GM23338 (cell line): ENCODE results near the gene PSMB7. TPM values are rescaled to one million over a fixed set of nuclear protein-coding genes. Genes with fewer than 3 reads are reported as not detected.

Experiments
- ATAC-seq: fragments of 200-7000 bp; cut with Tn5 transposase; 3 replicates; pipeline ENCODE4 v1.9.1; 2020
- DNase-seq: peaks from one replicate; pipeline ENCODE4 v3.0.0-alpha.2; 2015; ENCODE audit warnings: low spot score
- H2AFZ ChIP-seq: fragments of 200-600 bp; sonication (generic); 2 replicates; pipeline ENCODE4 v1.8.0; 2016; ENCODE audit warnings: antibody characterized with exemption, mild to moderate bottlenecking, moderate library complexity
- H3F3A ChIP-seq: fragments of 200-600 bp; sonication (generic); replicated peaks from 2 replicates; pipeline ENCODE4 v1.8.0; 2017; ENCODE audit warnings: antibody characterized with exemption, mixed run types, low read depth
- H3K27ac ChIP-seq: fragments of 200-600 bp; sonication (generic); 2 replicates; pipeline ENCODE4 v1.6.1; 2016; ENCODE audit warnings: low read depth
- H3K27me3 ChIP-seq: fragments of 200-600 bp; sonication (generic); 2 replicates; pipeline ENCODE4 v1.8.0; 2016; ENCODE audit warnings: mild to moderate bottlenecking, mixed run types, moderate library complexity; ENCODE audit not compliant: insufficient read depth
- H3K36me3 ChIP-seq: fragments of 200-600 bp; sonication (generic); 2 replicates; pipeline ENCODE4 v1.8.0; 2016; ENCODE audit warnings: mild to moderate bottlenecking; ENCODE audit not compliant: insufficient read depth
- H3K4me1 ChIP-seq: fragments of 200-600 bp; sonication (generic); 2 replicates; pipeline ENCODE4 v1.8.0; 2016; ENCODE audit warnings: mild to moderate bottlenecking, moderate library complexity; ENCODE audit not compliant: insufficient read depth
- H3K4me2 ChIP-seq: fragments of 200-600 bp; sonication (generic); 2 replicates; pipeline ENCODE4 v1.7.1; 2017; ENCODE audit warnings: mixed run types
- H3K4me3 ChIP-seq: fragments of 200-600 bp; sonication (generic); 2 replicates; pipeline ENCODE4 v1.6.1; 2016; ENCODE audit warnings: mixed run types
- H3K79me2 ChIP-seq: fragments of 200-600 bp; sonication (generic); replicated peaks from 2 replicates; pipeline ENCODE4 v1.8.0; 2017; ENCODE audit warnings: mild to moderate bottlenecking; ENCODE audit not compliant: insufficient read depth
- H3K9me2 ChIP-seq: fragments of 200-600 bp; sonication (generic); 2 replicates; pipeline ENCODE4 v1.8.0; 2017; ENCODE audit not compliant: insufficient read depth
- H4K20me1 ChIP-seq: fragments of 200-600 bp; sonication (generic); replicated peaks from 2 replicates; pipeline ENCODE4 v1.8.0; 2017; ENCODE audit warnings: mild to moderate bottlenecking; ENCODE audit not compliant: insufficient read depth
- H3K27ac Mint-ChIP-seq: 2 replicates; pipeline ENCODE4 v1.8.0; 2020; ENCODE audit warnings: inconsistent platforms, mild to moderate bottlenecking, moderate library complexity, mixed read lengths
- H3K27me3 Mint-ChIP-seq: 3 replicates; pipeline ENCODE4 v1.8.0; 2022; ENCODE audit warnings: low read depth, mild to moderate bottlenecking, moderate library complexity, mixed read lengths, inconsistent platforms; ENCODE audit not compliant: insufficient read depth, poor library complexity
- H3K36me3 Mint-ChIP-seq: 3 replicates; pipeline ENCODE4 v1.8.0; 2021; ENCODE audit warnings: low read depth, mild to moderate bottlenecking, inconsistent platforms, moderate library complexity, mixed read lengths
- H3K4me1 Mint-ChIP-seq: 3 replicates; pipeline ENCODE4 v1.8.0; 2020; ENCODE audit warnings: mild to moderate bottlenecking, inconsistent platforms, mixed read lengths
- H3K4me3 Mint-ChIP-seq: 3 replicates; pipeline ENCODE4 v1.8.0; 2021; ENCODE audit warnings: moderate library complexity, mild to moderate bottlenecking, inconsistent platforms, mixed read lengths
- H3K9me3 Mint-ChIP-seq: 3 replicates; pipeline ENCODE4 v1.8.0; 2020; ENCODE audit warnings: moderate library complexity, mild to moderate bottlenecking, inconsistent platforms, mixed read lengths
- CREB1 ChIP-seq: fragments of 250-450 bp; sonication (Bioruptor Pico); IDR thresholded peaks from 2 replicates; pipeline ENCODE4 v1.5.0; 2020; ENCODE audit warnings: low read depth, mild to moderate bottlenecking, moderate library complexity
- EZH2 ChIP-seq: fragments of 200-600 bp; sonication (generic); IDR thresholded peaks from one replicate; pipeline ENCODE4 v1.8.0; 2017; ENCODE audit warnings: antibody characterized with exemption, mild to moderate bottlenecking, low read depth; ENCODE audit not compliant: unreplicated experiment
- EZH2phosphoT487 ChIP-seq: fragments of 200-600 bp; sonication (generic); IDR thresholded peaks from one replicate; pipeline ENCODE4 v1.8.1; 2018; ENCODE audit warnings: antibody characterized with exemption; ENCODE audit not compliant: unreplicated experiment
- JUNB ChIP-seq: IDR thresholded peaks from one replicate; pipeline ENCODE4 v1.6.1; 2016; ENCODE audit warnings: antibody characterized with exemption; ENCODE audit not compliant: unreplicated experiment
- NANOG ChIP-seq: IDR thresholded peaks from 2 replicates; pipeline ENCODE4 v1.6.1; 2016; ENCODE audit warnings: antibody characterized with exemption, borderline replicate concordance
- ZNF331 ChIP-seq: fragments of 250-450 bp; sonication (Bioruptor Pico); IDR thresholded peaks from 2 replicates; pipeline ENCODE4 v1.5.0; 2020; ENCODE audit warnings: low read depth, mild to moderate bottlenecking, moderate library complexity
- polyA plus RNA-seq: library from polyadenylated mRNA; unstranded; fragments of >200 nt; fragmentation: Nextera tagmentation; extraction: Ambion mirVana; gene quantifications from 2 replicates; pipeline ENCODE4 v1.2.1, GENCODE V29; 2016
- total RNA-seq: library from RNA; depleted of rRNA; stranded (reverse); fragments of >200 nt; shearing (Covaris generic); gene quantifications from 2 replicates; pipeline ENCODE4 v1.2.3, GENCODE V29; 2014
- TF ChIP-seq, protein P1 (sequence below): IDR thresholded peaks from 2 replicates; pipeline ENCODE4 v1.6.1; 2016; ENCODE audit warnings: antibody characterized with exemption
- TF ChIP-seq, protein P2 (sequence below): fragments of 250-450 bp; sonication (Bioruptor Pico); IDR thresholded peaks from 2 replicates; pipeline ENCODE4 v1.5.0; 2020; ENCODE audit warnings: mild to moderate bottlenecking, moderate library complexity
- TF ChIP-seq, protein P3 (sequence below), 2 experiments: fragments of 200-600 bp in 1 of 2; sonication (generic) in 1 of 2; conservative IDR thresholded peaks; 2 replicates each; pipeline versions ENCODE4 v1.5.1 to v1.6.1; 2016 to 2017; ENCODE audit warnings: antibody characterized with exemption in 2 of 2, low read depth in 2 of 2, mild to moderate bottlenecking in 2 of 2, moderate library complexity in 1 of 2

Gene PSMB7
- total and polyA plus RNA-seq, 2 experiments from 2014 or later = 255 to 268 TPM

DNA sequence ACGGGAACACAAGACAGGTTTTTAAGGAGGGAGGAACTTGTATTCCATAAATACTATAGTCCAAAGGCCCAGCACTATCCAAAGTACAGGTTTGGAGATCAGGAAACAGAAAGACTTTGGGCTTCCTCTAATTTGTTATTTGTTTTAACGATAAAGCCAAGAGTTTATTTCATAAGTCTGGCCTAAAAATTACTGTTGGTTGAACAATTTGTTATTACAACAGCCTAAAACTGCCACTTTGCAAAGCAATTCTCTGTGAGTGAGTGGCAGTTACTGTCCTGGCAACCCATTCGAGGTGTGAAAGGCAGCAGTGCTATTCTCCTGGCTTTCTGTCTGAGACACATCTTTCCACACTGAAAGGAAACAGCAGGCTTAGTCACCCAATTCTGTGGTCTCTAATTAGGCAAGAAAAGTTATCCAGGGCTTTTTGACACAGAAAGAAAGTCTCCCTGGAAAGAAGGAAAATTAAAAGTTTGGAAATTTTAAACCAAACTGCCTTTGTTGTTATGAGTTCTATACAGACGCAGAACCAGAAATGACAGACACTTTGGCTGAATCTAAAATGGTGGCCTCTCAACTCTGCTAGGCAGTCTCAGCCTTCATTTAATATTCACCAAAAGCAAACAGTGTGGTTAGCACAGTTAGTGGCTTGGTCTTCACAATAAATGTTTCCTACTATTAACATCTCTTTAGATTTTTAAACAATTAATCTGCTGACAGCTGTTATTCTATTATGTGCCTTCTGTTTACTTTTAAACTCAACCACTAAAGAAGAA, 33.9 kb downstream of the PSMB7 start:
- Histone ChIP-seq H3K4me1 (no peaks in the 10 kb centered on the region), H3K4me3 (no peak overlapping the region), H3K9me2 (no peaks in the 10 kb centered on the region), H3K27ac (no peak overlapping the region), H3K27me3 (no peaks in the 10 kb centered on the region), H2AFZ (no peak overlapping the region), H3K79me2 (peaks cover 83% of the 10 kb centered on the region), H3K4me2 (no peak overlapping the region), H4K20me1 (peaks cover 11% of the 10 kb centered on the region), H3F3A (no peaks in the 10 kb centered on the region), H3K36me3 (no peaks in the 10 kb centered on the region; the same call in 1 of the 2 replicates)
- no peak overlapping the region for H3K27ac Mint-ChIP-seq
- no peaks in the 10 kb centered on the region for H3K9me3 Mint-ChIP-seq
- H3K36me3 Mint-ChIP-seq = peaks cover 19% of the 10 kb centered on the region
- peaks cover 6% of the 10 kb centered on the region; the same call in 2 of the 3 replicates for H3K4me1 Mint-ChIP-seq
- H3K27me3 Mint-ChIP-seq = no peaks in the 10 kb centered on the region
- DNase-seq = no peak
- no peak for ATAC-seq
- no peak overlapping the region for H3K4me3 Mint-ChIP-seq
- no peak for TF ChIP-seq EZH2phosphoT487
- TF ChIP-seq EZH2 = no peak
- TF ChIP-seq, protein P1, sequence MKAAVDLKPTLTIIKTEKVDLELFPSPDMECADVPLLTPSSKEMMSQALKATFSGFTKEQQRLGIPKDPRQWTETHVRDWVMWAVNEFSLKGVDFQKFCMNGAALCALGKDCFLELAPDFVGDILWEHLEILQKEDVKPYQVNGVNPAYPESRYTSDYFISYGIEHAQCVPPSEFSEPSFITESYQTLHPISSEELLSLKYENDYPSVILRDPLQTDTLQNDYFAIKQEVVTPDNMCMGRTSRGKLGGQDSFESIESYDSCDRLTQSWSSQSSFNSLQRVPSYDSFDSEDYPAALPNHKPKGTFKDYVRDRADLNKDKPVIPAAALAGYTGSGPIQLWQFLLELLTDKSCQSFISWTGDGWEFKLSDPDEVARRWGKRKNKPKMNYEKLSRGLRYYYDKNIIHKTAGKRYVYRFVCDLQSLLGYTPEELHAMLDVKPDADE = no peak
- no peak for TF ChIP-seq CREB1 (CRISPR knock-in tag)
- TF ChIP-seq, protein P2, sequence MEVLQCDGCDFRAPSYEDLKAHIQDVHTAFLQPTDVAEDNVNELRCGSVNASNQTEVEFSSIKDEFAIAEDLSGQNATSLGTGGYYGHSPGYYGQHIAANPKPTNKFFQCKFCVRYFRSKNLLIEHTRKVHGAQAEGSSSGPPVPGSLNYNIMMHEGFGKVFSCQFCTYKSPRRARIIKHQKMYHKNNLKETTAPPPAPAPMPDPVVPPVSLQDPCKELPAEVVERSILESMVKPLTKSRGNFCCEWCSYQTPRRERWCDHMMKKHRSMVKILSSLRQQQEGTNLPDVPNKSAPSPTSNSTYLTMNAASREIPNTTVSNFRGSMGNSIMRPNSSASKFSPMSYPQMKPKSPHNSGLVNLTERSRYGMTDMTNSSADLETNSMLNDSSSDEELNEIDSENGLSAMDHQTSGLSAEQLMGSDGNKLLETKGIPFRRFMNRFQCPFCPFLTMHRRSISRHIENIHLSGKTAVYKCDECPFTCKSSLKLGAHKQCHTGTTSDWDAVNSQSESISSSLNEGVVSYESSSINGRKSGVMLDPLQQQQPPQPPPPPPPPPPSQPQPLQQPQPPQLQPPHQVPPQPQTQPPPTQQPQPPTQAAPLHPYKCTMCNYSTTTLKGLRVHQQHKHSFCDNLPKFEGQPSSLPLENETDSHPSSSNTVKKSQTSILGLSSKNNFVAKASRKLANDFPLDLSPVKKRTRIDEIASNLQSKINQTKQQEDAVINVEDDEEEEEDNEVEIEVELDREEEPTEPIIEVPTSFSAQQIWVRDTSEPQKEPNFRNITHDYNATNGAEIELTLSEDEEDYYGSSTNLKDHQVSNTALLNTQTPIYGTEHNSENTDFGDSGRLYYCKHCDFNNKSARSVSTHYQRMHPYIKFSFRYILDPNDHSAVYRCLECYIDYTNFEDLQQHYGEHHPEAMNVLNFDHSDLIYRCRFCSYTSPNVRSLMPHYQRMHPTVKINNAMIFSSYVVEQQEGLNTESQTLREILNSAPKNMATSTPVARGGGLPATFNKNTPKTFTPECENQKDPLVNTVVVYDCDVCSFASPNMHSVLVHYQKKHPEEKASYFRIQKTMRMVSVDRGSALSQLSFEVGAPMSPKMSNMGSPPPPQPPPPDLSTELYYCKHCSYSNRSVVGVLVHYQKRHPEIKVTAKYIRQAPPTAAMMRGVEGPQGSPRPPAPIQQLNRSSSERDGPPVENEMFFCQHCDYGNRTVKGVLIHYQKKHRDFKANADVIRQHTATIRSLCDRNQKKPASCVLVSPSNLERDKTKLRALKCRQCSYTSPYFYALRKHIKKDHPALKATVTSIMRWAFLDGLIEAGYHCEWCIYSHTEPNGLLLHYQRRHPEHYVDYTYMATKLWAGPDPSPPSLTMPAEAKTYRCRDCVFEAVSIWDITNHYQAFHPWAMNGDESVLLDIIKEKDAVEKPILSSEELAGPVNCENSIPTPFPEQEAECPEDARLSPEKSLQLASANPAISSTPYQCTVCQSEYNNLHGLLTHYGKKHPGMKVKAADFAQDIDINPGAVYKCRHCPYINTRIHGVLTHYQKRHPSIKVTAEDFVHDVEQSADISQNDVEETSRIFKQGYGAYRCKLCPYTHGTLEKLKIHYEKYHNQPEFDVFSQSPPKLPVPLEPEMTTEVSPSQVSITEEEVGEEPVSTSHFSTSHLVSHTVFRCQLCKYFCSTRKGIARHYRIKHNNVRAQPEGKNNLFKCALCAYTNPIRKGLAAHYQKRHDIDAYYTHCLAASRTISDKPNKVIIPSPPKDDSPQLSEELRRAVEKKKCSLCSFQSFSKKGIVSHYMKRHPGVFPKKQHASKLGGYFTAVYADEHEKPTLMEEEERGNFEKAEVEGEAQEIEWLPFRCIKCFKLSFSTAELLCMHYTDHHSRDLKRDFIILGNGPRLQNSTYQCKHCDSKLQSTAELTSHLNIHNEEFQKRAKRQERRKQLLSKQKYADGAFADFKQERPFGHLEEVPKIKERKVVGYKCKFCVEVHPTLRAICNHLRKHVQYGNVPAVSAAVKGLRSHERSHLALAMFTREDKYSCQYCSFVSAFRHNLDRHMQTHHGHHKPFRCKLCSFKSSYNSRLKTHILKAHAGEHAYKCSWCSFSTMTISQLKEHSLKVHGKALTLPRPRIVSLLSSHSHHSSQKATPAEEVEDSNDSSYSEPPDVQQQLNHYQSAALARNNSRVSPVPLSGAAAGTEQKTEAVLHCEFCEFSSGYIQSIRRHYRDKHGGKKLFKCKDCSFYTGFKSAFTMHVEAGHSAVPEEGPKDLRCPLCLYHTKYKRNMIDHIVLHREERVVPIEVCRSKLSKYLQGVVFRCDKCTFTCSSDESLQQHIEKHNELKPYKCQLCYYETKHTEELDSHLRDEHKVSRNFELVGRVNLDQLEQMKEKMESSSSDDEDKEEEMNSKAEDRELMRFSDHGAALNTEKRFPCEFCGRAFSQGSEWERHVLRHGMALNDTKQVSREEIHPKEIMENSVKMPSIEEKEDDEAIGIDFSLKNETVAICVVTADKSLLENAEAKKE (CRISPR knock-in tag) = no peak
- TF ChIP-seq, protein P3, sequence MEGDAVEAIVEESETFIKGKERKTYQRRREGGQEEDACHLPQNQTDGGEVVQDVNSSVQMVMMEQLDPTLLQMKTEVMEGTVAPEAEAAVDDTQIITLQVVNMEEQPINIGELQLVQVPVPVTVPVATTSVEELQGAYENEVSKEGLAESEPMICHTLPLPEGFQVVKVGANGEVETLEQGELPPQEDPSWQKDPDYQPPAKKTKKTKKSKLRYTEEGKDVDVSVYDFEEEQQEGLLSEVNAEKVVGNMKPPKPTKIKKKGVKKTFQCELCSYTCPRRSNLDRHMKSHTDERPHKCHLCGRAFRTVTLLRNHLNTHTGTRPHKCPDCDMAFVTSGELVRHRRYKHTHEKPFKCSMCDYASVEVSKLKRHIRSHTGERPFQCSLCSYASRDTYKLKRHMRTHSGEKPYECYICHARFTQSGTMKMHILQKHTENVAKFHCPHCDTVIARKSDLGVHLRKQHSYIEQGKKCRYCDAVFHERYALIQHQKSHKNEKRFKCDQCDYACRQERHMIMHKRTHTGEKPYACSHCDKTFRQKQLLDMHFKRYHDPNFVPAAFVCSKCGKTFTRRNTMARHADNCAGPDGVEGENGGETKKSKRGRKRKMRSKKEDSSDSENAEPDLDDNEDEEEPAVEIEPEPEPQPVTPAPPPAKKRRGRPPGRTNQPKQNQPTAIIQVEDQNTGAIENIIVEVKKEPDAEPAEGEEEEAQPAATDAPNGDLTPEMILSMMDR (conservative IDR thresholded peaks at IDR 0.05; ENCODE audit: low read depth in 2 of 2) = no peak
- TF ChIP-seq ZNF331 (CRISPR knock-in tag) = no peak
- TF ChIP-seq NANOG = no peak
- no peak for TF ChIP-seq JUNB
